Neural cell (in vitro differentiated cells): Measurements from ENCODE around the gene RAB3D. TPM values are rescaled to one million over a fixed set of nuclear protein-coding genes. Genes with fewer than 3 reads are reported as not detected.

ENCODE experiments used
- H2AFZ ChIP-seq: fragments of 200-600, 300-800 bp; sonication (generic), shearing (Covaris generic); 2 replicates; pipeline ENCODE4 v1.6.0; 2014; ENCODE audit warnings: low read depth, mild to moderate bottlenecking, antibody characterized with exemption, low read length, moderate library complexity
- H3F3A ChIP-seq: fragments of 200-600 bp; shearing (Covaris generic); 2 replicates; pipeline ENCODE4 v1.6.1; 2016; ENCODE audit warnings: mild to moderate bottlenecking, moderate library complexity, mixed read lengths, antibody characterized with exemption, low read length; ENCODE audit not compliant: insufficient read depth, poor library complexity, severe bottlenecking
- H3K27ac ChIP-seq: fragments of 200-600, 300-800 bp; sonication (generic), shearing (Covaris generic); 2 replicates; pipeline ENCODE4 v1.5.1; 2014; ENCODE audit warnings: mild to moderate bottlenecking, low read length, moderate library complexity
- H3K27me3 ChIP-seq: fragments of 300-800, 200-600 bp; sonication (generic), shearing (Covaris generic); 2 replicates; pipeline ENCODE4 v1.6.0; 2014; ENCODE audit warnings: mild to moderate bottlenecking, low read depth, low read length, moderate library complexity; ENCODE audit not compliant: insufficient read depth
- H3K36me3 ChIP-seq: fragments of 300-800, 200-600 bp; sonication (generic), shearing (Covaris generic); 2 replicates; pipeline ENCODE4 v1.5.1; 2014; ENCODE audit warnings: mild to moderate bottlenecking, antibody characterized with exemption, low read length, moderate library complexity; ENCODE audit not compliant: insufficient read depth
- H3K4me2 ChIP-seq: fragments of 300-800, 200-600 bp; sonication (generic), shearing (Covaris generic); 2 replicates; pipeline ENCODE4 v1.6.0; 2014; ENCODE audit warnings: mild to moderate bottlenecking, low read length
- H3K4me3 ChIP-seq: fragments of 300-800, 200-600 bp; sonication (generic), shearing (Covaris generic); 2 replicates; pipeline ENCODE4 v1.5.1; 2014; ENCODE audit warnings: mild to moderate bottlenecking, low read length, moderate library complexity
- H3K79me2 ChIP-seq: fragments of 200-600 bp; shearing (Covaris generic); replicated peaks from 2 replicates; pipeline ENCODE4 v1.6.0; 2014; ENCODE audit warnings: mild to moderate bottlenecking, low read length, moderate library complexity; ENCODE audit not compliant: insufficient read depth
- H3K9ac ChIP-seq: fragments of 300-800, 200-600 bp; sonication (generic), shearing (Covaris generic); 2 replicates; pipeline ENCODE4 v1.6.1; 2016; ENCODE audit warnings: mild to moderate bottlenecking, low read length, mixed read lengths
- H3K9me2 ChIP-seq: fragments of 200-600 bp; shearing (Covaris generic); 2 replicates; pipeline ENCODE4 v1.6.1; 2016; ENCODE audit warnings: mild to moderate bottlenecking, low read length, mixed read lengths; ENCODE audit not compliant: insufficient read depth
- H3K9me3 ChIP-seq: fragments of 200-600, 300-800 bp; sonication (generic), shearing (Covaris generic); 2 replicates; pipeline ENCODE4 v1.6.1; 2016; ENCODE audit warnings: mild to moderate bottlenecking, mixed run types, low read length, moderate library complexity, mixed read lengths
- H4K20me1 ChIP-seq: fragments of 200-600 bp; shearing (Covaris generic); 2 replicates; pipeline ENCODE4 v1.6.1; 2016; ENCODE audit warnings: mild to moderate bottlenecking, mixed run types; ENCODE audit not compliant: insufficient read depth
- CTCF ChIP-seq: fragments of 450-650 bp; IDR thresholded peaks from 2 replicates; pipeline ENCODE4 v1.5.1; 2014; ENCODE audit warnings: antibody characterized with exemption, mild to moderate bottlenecking, moderate library complexity; ENCODE audit not compliant: poor library complexity, severe bottlenecking
- EP300 ChIP-seq: fragments of 450-650 bp; conservative IDR thresholded peaks from 2 replicates; pipeline ENCODE4 v1.6.1; 2014; ENCODE audit warnings: antibody characterized with exemption, mild to moderate bottlenecking, moderate library complexity; ENCODE audit not compliant: poor library complexity, severe bottlenecking
- EZH2 ChIP-seq: fragments of 200-600, 300-800 bp; shearing (Covaris generic), sonication (generic); IDR thresholded peaks from 2 replicates; pipeline ENCODE4 v1.6.1; 2014; ENCODE audit warnings: antibody characterized with exemption, low read length, borderline replicate concordance, mild to moderate bottlenecking; ENCODE audit not compliant: insufficient read depth, poor library complexity, severe bottlenecking
- MXI1 ChIP-seq: fragments of 450-650 bp; conservative IDR thresholded peaks from 2 replicates; pipeline ENCODE4 v1.6.1; 2014; ENCODE audit warnings: antibody characterized with exemption, mild to moderate bottlenecking; ENCODE audit not compliant: poor library complexity, severe bottlenecking
- POLR2AphosphoS5 ChIP-seq: IDR thresholded peaks from 2 replicates; pipeline ENCODE4 v1.6.1; 2012
- RAD21 ChIP-seq: fragments of 450-650 bp; conservative IDR thresholded peaks from 2 replicates; pipeline ENCODE4 v1.6.1; 2014; ENCODE audit warnings: antibody characterized with exemption, mild to moderate bottlenecking, moderate library complexity
- REST ChIP-seq: IDR thresholded peaks from 2 replicates; pipeline ENCODE4 v1.6.1; 2012; ENCODE audit warnings: borderline replicate concordance
- SMC3 ChIP-seq: fragments of 450-650 bp; conservative IDR thresholded peaks from 2 replicates; pipeline ENCODE4 v1.6.1; 2014; ENCODE audit warnings: antibody characterized with exemption, mild to moderate bottlenecking, moderate library complexity; ENCODE audit not compliant: poor library complexity
- TAF1 ChIP-seq: IDR thresholded peaks from 2 replicates; pipeline ENCODE4 v1.6.1; 2012; ENCODE audit warnings: low read depth
- polyA plus RNA-seq: library from polyadenylated mRNA; depleted of rRNA; stranded (reverse); fragments of >200 nt; gene quantifications from 2 replicates; pipeline ENCODE4 v1.2.3, GENCODE V29; 2014

The RAB3D gene
- polyA plus RNA-seq, 1 donor from 2014 or later = 19.3 TPM

- H3K9me3 ChIP-seq = no peaks in the 10 kb centered on the region
- no peaks in the 10 kb centered on the region for H3K27me3 ChIP-seq
- no peak overlapping the region for H3K9ac ChIP-seq
- H3K4me2 ChIP-seq = no peak overlapping the region
- no peaks in the 10 kb centered on the region for H3K9me2 ChIP-seq
- TF ChIP-seq EZH2 = no peak
- no peak for TF ChIP-seq RAD21
- no peak for TF ChIP-seq SMC3
- TF ChIP-seq POLR2AphosphoS5 = no peak
- no peak for TF ChIP-seq TAF1
- TF ChIP-seq CTCF = no peak
- TF ChIP-seq MXI1 = no peak
- TF ChIP-seq EP300 = no peak
- no peak for TF ChIP-seq REST
- no peak overlapping the region for H2AFZ ChIP-seq
- H3K79me2 ChIP-seq = no peaks in the 10 kb centered on the region
- no peak overlapping the region for H3K27ac ChIP-seq
- H3F3A ChIP-seq = no peaks in the 10 kb centered on the region
- no peak overlapping the region for H3K4me3 ChIP-seq
- no peaks in the 10 kb centered on the region for H4K20me1 ChIP-seq
- no peaks in the 10 kb centered on the region for H3K36me3 ChIP-seq
Measured at GRCh38 chr19:11281356-11282049, 58.0 kb downstream of the RAB3D start.

- TF ChIP-seq RAD21 (no peak), EZH2 (no peak), TAF1 (no peak), MXI1 (no peak), EP300 (no peak), CTCF (no peak), POLR2AphosphoS5 (no peak), SMC3 (no peak), REST (no peak)
- H3K27me3 ChIP-seq = no peaks in the 10 kb centered on the region
- no peaks in the 10 kb centered on the region for H3K9me2 ChIP-seq
- H3K36me3 ChIP-seq = no peaks in the 10 kb centered on the region
- H3K27ac ChIP-seq = no peak overlapping the region
- H3K79me2 ChIP-seq = no peaks in the 10 kb centered on the region
- no peaks in the 10 kb centered on the region for H3F3A ChIP-seq
- H3K9me3 ChIP-seq = no peaks in the 10 kb centered on the region
- no peak overlapping the region for H2AFZ ChIP-seq
- H3K4me2 ChIP-seq = no peak overlapping the region
- no peaks in the 10 kb centered on the region for H4K20me1 ChIP-seq
- H3K9ac ChIP-seq = no peak overlapping the region
- no peak overlapping the region for H3K4me3 ChIP-seq
Measured at GRCh38 chr19:11279505-11280236, 59.8 kb downstream of the RAB3D start.
